GM21423 (cell line): ENCODE results near the gene TMX1.

Experiments
- ATAC-seq: cut with Tn5 transposase; IDR thresholded peaks from one replicate; pipeline ENCODE4 v1.9.1; 2021; ENCODE audit warnings: mild to moderate bottlenecking, moderate library complexity; ENCODE audit not compliant: unreplicated experiment

The TMX1 gene

GRCh38 chr14:51291016-51291415, 51.0 kb downstream of the TMX1 start:
- no peak for ATAC-seq

GRCh38 chr14:51293149-51293911, 53.3 kb downstream of the TMX1 start:
- no peak for ATAC-seq

- no peak for ATAC-seq
These were observed 53.9 kb downstream of the TMX1 start for GRCh38 chr14:51293912-51294389.

- ATAC-seq = no peak
These were observed 55.0 kb downstream of the TMX1 start for GRCh38 chr14:51294951-51295525.

GRCh38 chr14:51295646-51296263, 55.7 kb downstream of the TMX1 start:
- no peak for ATAC-seq

GRCh38 chr14:51297066-51297465, 57.0 kb downstream of the TMX1 start:
- ATAC-seq = no peak

GRCh38 chr14:51298895-51299294, 58.8 kb downstream of the TMX1 start:
- ATAC-seq = no peak

- ATAC-seq = no peak
These were observed 62.4 kb downstream of the TMX1 start for GRCh38 chr14:51302295-51303030.

GRCh38 chr14:51304438-51304837, 64.4 kb downstream of the TMX1 start:
- no peak for ATAC-seq

GRCh38 chr14:51304941-51305340, 64.9 kb downstream of the TMX1 start:
- ATAC-seq = no peak

GRCh38 chr14:51305751-51306150, 65.7 kb downstream of the TMX1 start:
- no peak for ATAC-seq
